Naive thymus-derived CD4-positive, alpha-beta T cell (primary cell): Measurements from ENCODE around the gene DIDO1. TPM values are rescaled to one million over a fixed set of nuclear protein-coding genes. Genes with fewer than 3 reads are reported as not detected.
A peak's percentile ranks its signal among the peaks of the same experiment; 100 is the strongest.

Experiments
- ATAC-seq: fragments of 150-1000 bp; cut with Tn5 transposase; 2 replicates; pipeline ENCODE4 v1.10.0; 2021; ENCODE audit warnings: mild to moderate bottlenecking, moderate library complexity
- CTCF ChIA-PET: fragments of 350-600 bp; sonication (Branson Sonifier 250); formaldehyde crosslinking; loops from one replicate; lab custom pipeline; 2021; ENCODE audit warnings: antibody characterized with exemption; lab: Charles Lee
- POLR2A ChIA-PET: fragments of 350-600 bp; sonication (Branson Sonifier 250); formaldehyde crosslinking; loops from one replicate; lab custom pipeline; 2021; ENCODE audit warnings: antibody characterized with exemption, inconsistent platforms; lab: Charles Lee
- DNase-seq, 9 donors: peaks; one replicate each; pipeline versions ENCODE4 v3.0.0 to v3.0.0-alpha.2; 2020 to 2022; ENCODE audit warnings: mixed read lengths in 1 of 9
- H3K27ac ChIP-seq: one replicate; pipeline ENCODE4 v1.7.0; 2013; ENCODE audit warnings: mild to moderate bottlenecking, low read depth, low read length, moderate library complexity
- H3K27me3 ChIP-seq, 2 donors: one replicate each; pipeline ENCODE4 v1.7.0; 2013; ENCODE audit warnings: low read length in 2 of 2, mild to moderate bottlenecking in 2 of 2, moderate library complexity in 2 of 2; ENCODE audit not compliant: control insufficient read depth in 2 of 2, insufficient read depth in 2 of 2
- H3K36me3 ChIP-seq, 3 experiments: 1 replicate in 2 of 3; 2 replicates in 1 of 3; pipeline ENCODE4 v1.7.0; 2013; ENCODE audit warnings: low read length in 3 of 3, mild to moderate bottlenecking in 3 of 3, moderate library complexity in 1 of 3; ENCODE audit not compliant: insufficient read depth in 3 of 3, control insufficient read depth in 2 of 3
- H3K4me1 ChIP-seq, 2 donors: one replicate each; pipeline ENCODE4 v1.7.0; 2013; ENCODE audit warnings: low read length in 2 of 2, mild to moderate bottlenecking in 2 of 2, moderate library complexity in 1 of 2; ENCODE audit not compliant: control insufficient read depth in 2 of 2, insufficient read depth in 2 of 2
- H3K4me3 ChIP-seq: 2 replicates; pipeline ENCODE4 v1.7.0; 2013; ENCODE audit warnings: mild to moderate bottlenecking, low read length
- H3K9me3 ChIP-seq, 3 experiments: 1 replicate in 2 of 3; 2 replicates in 1 of 3; pipeline ENCODE4 v1.7.0; 2013; ENCODE audit warnings: low read length in 3 of 3; ENCODE audit not compliant: control insufficient read depth in 2 of 3
- H3K27ac Mint-ChIP-seq, 9 donors: one replicate each; pipeline ENCODE4 v1.8.0; 2020 to 2022; ENCODE audit warnings: mixed read lengths in 9 of 9, mild to moderate bottlenecking in 8 of 9, moderate library complexity in 5 of 9, inconsistent platforms in 2 of 9
- H3K27me3 Mint-ChIP-seq, 5 donors: one replicate each; pipeline ENCODE4 v1.8.0; 2021 to 2022; ENCODE audit warnings: mixed read lengths in 5 of 5, mild to moderate bottlenecking in 1 of 5
- H3K36me3 Mint-ChIP-seq, 5 donors: one replicate each; pipeline ENCODE4 v1.8.0; 2020 to 2022; ENCODE audit warnings: mixed read lengths in 5 of 5, mild to moderate bottlenecking in 3 of 5, inconsistent platforms in 1 of 5
- H3K4me1 Mint-ChIP-seq, 7 donors: one replicate each; pipeline ENCODE4 v1.8.0; 2020 to 2022; ENCODE audit warnings: mixed read lengths in 7 of 7, mild to moderate bottlenecking in 3 of 7, inconsistent platforms in 1 of 7
- H3K4me3 Mint-ChIP-seq, 10 donors: one replicate each; pipeline ENCODE4 v1.8.0; 2020 to 2022; ENCODE audit warnings: mild to moderate bottlenecking in 10 of 10, mixed read lengths in 10 of 10, moderate library complexity in 6 of 10, inconsistent platforms in 2 of 10
- H3K9me3 Mint-ChIP-seq, 11 donors: one replicate each; pipeline ENCODE4 v1.8.0; 2020 to 2022; ENCODE audit warnings: mixed read lengths in 11 of 11, mild to moderate bottlenecking in 4 of 11, inconsistent platforms in 1 of 11, moderate library complexity in 1 of 11
- intact Hi-C, 2 donors: fragments of 100-400 bp; cut with micrococcal nuclease; formaldehyde crosslinking; loops; one replicate each; pipeline ENCODE4 v1.15.1; 2023
- polyA plus RNA-seq, 2 donors: library from polyadenylated mRNA; unstranded; fragments of 300-500 nt; fragmentation: Illumina TruSeq; gene quantifications; one replicate each; pipeline ENCODE4 v1.2.3, GENCODE V29; 2021
- total RNA-seq, 6 experiments: library from RNA in 5 of 6; stranded (reverse) in 5 of 6; gene quantifications; 1 replicate in 5 of 6; 2 replicates in 1 of 6; pipeline ENCODE4 v1.2.3 and lab custom pipeline; 2021 to 2026

DIDO1 gene
- total and polyA plus RNA-seq, 7 experiments from 2014 or later: 36.6 to 139 (median 69.2) TPM

- Mint-ChIP-seq H3K4me1 (peaks cover 23 to 45% (median 36%) of the 10 kb centered on the region in 7 donors), H3K9me3 (no peaks in the 10 kb centered on the region), H3K4me3 (peak overlapping the region in 5 of 10 donors; percentile 15 to 83 (median 57)), H3K36me3 (peaks cover 0 to 31% (median 10%) of the 10 kb centered on the region in 5 donors), H3K27ac (peak overlapping the region in 7 of 9 donors; percentile 2 to 68 (median 38)), H3K27me3 (no peaks in the 10 kb centered on the region)
- no peak overlapping the region for H3K4me3 ChIP-seq
- POLR2A ChIA-PET: interaction anchor here (0.9 to 1.8 kb wide), 4 partner anchors 9 to 56 kb away, joined by 3 to 8 read pairs (median 4); partner anchors contain the start of gene TCFL5
- H3K9me3 ChIP-seq: no peaks in the 10 kb centered on the region
- peaks cover 17 to 54% (median 22%) of the 10 kb centered on the region in 3 experiments for H3K36me3 ChIP-seq
- CTCF ChIA-PET: interaction anchor here (1.0 to 7.9 kb wide), 4 partner anchors 9 to 113 kb away, joined by 3 to 102 read pairs (median 6); no protein-coding TSS in a partner anchor
- ATAC-seq (no peak), DNase-seq (no peak)
- H3K27me3 ChIP-seq: no peaks in the 10 kb centered on the region
- H3K27ac ChIP-seq: no peak overlapping the region
- intact Hi-C loops: no loop called here
- peaks cover 13 to 26% of the 10 kb centered on the region in 2 donors for H3K4me1 ChIP-seq
These were observed 28.0 kb downstream of the DIDO1 start for GRCh38 chr20:62898093-62898964.

- CTCF ChIA-PET: interaction anchor here (1.0 to 7.9 kb wide), 3 partner anchors 18 to 113 kb away, joined by 3 to 102 read pairs (median 3); no protein-coding TSS in a partner anchor
- intact Hi-C loops: no loop called here
- DNase-seq (no peak), ATAC-seq (no peak)
- no peaks in the 10 kb centered on the region for H3K27me3 ChIP-seq
- Mint-ChIP-seq H3K4me3 (peak overlapping the region in 1 of 10 donors; percentile 5), H3K4me1 (peaks cover 23 to 52% (median 43%) of the 10 kb centered on the region in 7 donors), H3K36me3 (peaks cover 0 to 34% (median 11%) of the 10 kb centered on the region in 5 donors), H3K9me3 (no peaks in the 10 kb centered on the region), H3K27ac (peak overlapping the region in 2 of 9 donors; percentile 28 to 69), H3K27me3 (no peaks in the 10 kb centered on the region)
- no peak overlapping the region for H3K27ac ChIP-seq
- POLR2A ChIA-PET: interaction anchor here (0.9 to 1.4 kb wide), 3 partner anchors 10 to 57 kb away, joined by 3 to 5 read pairs (median 3); partner anchors contain the start of gene TCFL5
- no peak overlapping the region for H3K4me3 ChIP-seq
- peaks cover 13 to 27% of the 10 kb centered on the region in 2 donors for H3K4me1 ChIP-seq
- no peaks in the 10 kb centered on the region for H3K9me3 ChIP-seq
- peaks cover 17 to 51% (median 24%) of the 10 kb centered on the region in 3 experiments for H3K36me3 ChIP-seq
These were observed 28.6 kb downstream of the DIDO1 start for GRCh38 chr20:62897666-62898065.

GRCh38 chr20:62896526-62896925 lies 29.8 kb downstream of the DIDO1 start:
- Histone ChIP-seq H3K4me1 (peaks cover 13 to 39% of the 10 kb centered on the region in 2 donors), H3K36me3 (peaks cover 24 to 52% (median 35%) of the 10 kb centered on the region in 3 experiments), H3K9me3 (no peaks in the 10 kb centered on the region), H3K27me3 (no peaks in the 10 kb centered on the region), H3K27ac (no peak overlapping the region), H3K4me3 (no peak overlapping the region)
- ATAC-seq (no peak), DNase-seq (no peak)
- Mint-ChIP-seq H3K27me3 (no peaks in the 10 kb centered on the region), H3K36me3 (peaks cover 0 to 39% (median 20%) of the 10 kb centered on the region in 5 donors), H3K9me3 (no peaks in the 10 kb centered on the region), H3K4me3 (no peak overlapping the region), H3K27ac (no peak overlapping the region), H3K4me1 (peaks cover 24 to 63% (median 53%) of the 10 kb centered on the region in 7 donors)
- intact Hi-C loops: no loop called here
- POLR2A ChIA-PET: no interaction called here
- CTCF ChIA-PET: interaction anchor here (7.9 kb wide), 1 partner anchor 19 kb away, joined by 102 read pairs; no protein-coding TSS in a partner anchor

GRCh38 chr20:62895539-62895938 lies 30.8 kb downstream of the DIDO1 start:
- Histone ChIP-seq H3K36me3 (peaks cover 26 to 55% (median 45%) of the 10 kb centered on the region in 3 experiments), H3K9me3 (no peaks in the 10 kb centered on the region), H3K27ac (no peak overlapping the region), H3K4me3 (no peak overlapping the region), H3K4me1 (peaks cover 13 to 47% of the 10 kb centered on the region in 2 donors), H3K27me3 (no peaks in the 10 kb centered on the region)
- CTCF ChIA-PET: no interaction called here
- no peaks in the 10 kb centered on the region for H3K27me3 Mint-ChIP-seq
- peaks cover 0 to 49% (median 29%) of the 10 kb centered on the region in 5 donors for H3K36me3 Mint-ChIP-seq
- no peak for DNase-seq
- peak overlapping the region in 1 of 9 donors; percentile 40 for H3K27ac Mint-ChIP-seq
- intact Hi-C loops: no loop called here
- peaks cover 31 to 64% (median 60%) of the 10 kb centered on the region in 7 donors for H3K4me1 Mint-ChIP-seq
- POLR2A ChIA-PET: no interaction called here
- ATAC-seq: no peak
- H3K9me3 Mint-ChIP-seq: no peaks in the 10 kb centered on the region
- H3K4me3 Mint-ChIP-seq: peak overlapping the region in 1 of 10 donors; percentile 45

GRCh38 chr20:62894261-62894660 lies 32.0 kb downstream of the DIDO1 start:
- H3K27ac ChIP-seq: no peak overlapping the region
- H3K4me1 ChIP-seq: peaks cover 3 to 39% of the 10 kb centered on the region in 2 donors
- CTCF ChIA-PET: interaction anchor here (0.9 to 1.1 kb wide), 2 partner anchors 9 to 115 kb away, joined by 3 to 5 read pairs; no protein-coding TSS in a partner anchor
- Mint-ChIP-seq H3K36me3 (peaks cover 0 to 59% (median 29%) of the 10 kb centered on the region in 5 donors), H3K27me3 (no peaks in the 10 kb centered on the region), H3K4me1 (peaks cover 27 to 57% (median 49%) of the 10 kb centered on the region in 7 donors), H3K4me3 (no peak overlapping the region), H3K9me3 (no peaks in the 10 kb centered on the region), H3K27ac (peak overlapping the region in 2 of 9 donors; percentile 12 to 14)
- ATAC-seq (no peak), DNase-seq (no peak)
- peaks cover 38 to 67% (median 57%) of the 10 kb centered on the region in 3 experiments for H3K36me3 ChIP-seq
- H3K4me3 ChIP-seq: no peak overlapping the region
- POLR2A ChIA-PET: interaction anchor here (0.8 to 1.7 kb wide), 4 partner anchors 25 to 83 kb away, joined by 3 to 7 read pairs (median 4); partner anchors contain the start of gene GID8
- H3K9me3 ChIP-seq: no peaks in the 10 kb centered on the region
- intact Hi-C loops: loop anchor here in 1 of 2 donors (5.0 kb wide), 1 partner anchor 33 kb away; the partner anchor contains the start of gene DIDO1
- no peaks in the 10 kb centered on the region for H3K27me3 ChIP-seq

- ChIA-PET POLR2A (interaction anchor here (0.7 to 1.7 kb wide), 7 partner anchors 9 to 84 kb away, joined by 3 to 7 read pairs (median 3); partner anchors contain the start of gene GID8), CTCF (interaction anchor here (1.1 kb wide), 1 partner anchor 9 kb away, joined by 3 read pairs; no protein-coding TSS in a partner anchor)
- Histone ChIP-seq H3K9me3 (no peaks in the 10 kb centered on the region), H3K27me3 (no peaks in the 10 kb centered on the region), H3K4me1 (peaks cover 0 to 33% of the 10 kb centered on the region in 2 donors), H3K27ac (peak overlapping the region; percentile 68), H3K36me3 (peaks cover 42 to 73% (median 58%) of the 10 kb centered on the region in 3 experiments), H3K4me3 (no peak overlapping the region)
- peaks cover 22 to 51% (median 43%) of the 10 kb centered on the region in 7 donors for H3K4me1 Mint-ChIP-seq
- H3K27ac Mint-ChIP-seq: peak overlapping the region in 5 of 9 donors; percentile 14 to 97 (median 89)
- H3K9me3 Mint-ChIP-seq: no peaks in the 10 kb centered on the region
- ATAC-seq (no peak), DNase-seq (no peak)
- H3K27me3 Mint-ChIP-seq: no peaks in the 10 kb centered on the region
- peaks cover 0 to 60% (median 29%) of the 10 kb centered on the region in 5 donors for H3K36me3 Mint-ChIP-seq
- H3K4me3 Mint-ChIP-seq: no peak overlapping the region
- intact Hi-C loops: loop anchor here in 1 of 2 donors (5.0 kb wide), 1 partner anchor 34 kb away; the partner anchor contains the start of gene DIDO1
These were observed 32.6 kb downstream of the DIDO1 start for GRCh38 chr20:62893700-62894099.
